BLaER1 treated with 17β-estradiol and CSF1 and Interleukin-3, amounts not matched to agents 10 nM and 100 nM (cell line): ENCODE data around the gene CDC5L.

ENCODE experiments used
- H3K27ac ChIP-seq, 11 experiments: shearing (Covaris generic); formaldehyde crosslinking; 2 replicates each; pipeline ENCODE4 v1.8.1; 2022
- H3K27me3 ChIP-seq, 11 experiments: shearing (Covaris generic); formaldehyde crosslinking; 2 replicates each; pipeline ENCODE4 v1.8.1; 2022
- H3K36me3 ChIP-seq, 11 experiments: shearing (Covaris generic); formaldehyde crosslinking; 2 replicates each; pipeline ENCODE4 v1.8.1; 2022
- H3K4me1 ChIP-seq, 10 experiments: shearing (Covaris generic); formaldehyde crosslinking; 2 replicates each; pipeline ENCODE4 v1.8.1; 2022
- H3K4me2 ChIP-seq, 11 experiments: shearing (Covaris generic); formaldehyde crosslinking; 2 replicates each; pipeline ENCODE4 v1.8.1; 2022
- H3K4me3 ChIP-seq, 10 experiments: shearing (Covaris generic); formaldehyde crosslinking; 2 replicates each; pipeline ENCODE4 v1.8.1; 2022
- H3K9ac ChIP-seq, 11 experiments: shearing (Covaris generic); formaldehyde crosslinking; 2 replicates each; pipeline ENCODE4 v1.8.1; 2022
- H3K9me3 ChIP-seq, 11 experiments: shearing (Covaris generic); formaldehyde crosslinking; replicated peaks in 1 of 11; 2 replicates each; pipeline ENCODE4 v1.8.1; 2022
- H4K20me1 ChIP-seq, 11 experiments: shearing (Covaris generic); formaldehyde crosslinking; 2 replicates each; pipeline ENCODE4 v1.8.1; 2022
- Cebpa-rat ChIP-seq, 11 experiments: shearing (Covaris generic); IDR thresholded peaks; 2 replicates each; pipeline ENCODE4 v1.8.1; 2022

Gene CDC5L

DNA sequence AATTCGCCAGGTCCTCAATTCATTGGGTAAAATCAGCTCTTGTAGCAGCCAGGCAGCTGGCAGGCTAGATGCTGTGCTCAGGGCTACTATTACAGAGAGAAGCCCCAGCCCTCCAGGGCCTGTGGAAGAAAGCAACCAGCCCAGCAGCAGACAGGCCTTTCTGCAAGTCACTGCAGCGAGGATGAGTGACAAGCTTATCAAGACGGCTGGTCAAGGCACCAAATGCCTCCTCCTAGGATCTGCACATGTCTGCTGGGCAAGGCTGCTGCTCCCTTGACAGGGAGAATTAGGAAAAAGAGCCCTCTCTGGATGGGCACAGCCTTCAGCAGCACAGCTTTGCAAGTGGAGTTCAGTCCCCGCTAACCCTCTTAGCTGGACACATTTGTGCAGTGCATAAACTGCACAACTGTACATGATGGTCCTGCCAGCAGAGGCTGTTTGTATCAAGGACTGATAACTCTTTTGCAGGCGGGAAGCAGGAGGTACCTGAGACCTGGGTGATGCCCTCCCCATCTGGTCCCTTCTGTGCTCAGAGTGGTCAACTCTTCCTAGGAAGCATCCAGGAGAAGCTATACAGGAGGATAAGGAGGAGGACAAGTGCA is 89.9 kb downstream of the CDC5L start:
- H3K27ac ChIP-seq: no peak overlapping the region
- no peak overlapping the region for H3K9ac ChIP-seq
- no peak for TF ChIP-seq Cebpa-rat (IDR thresholded peaks at IDR 0.05)
- no peak overlapping the region for H3K4me3 ChIP-seq
- peaks cover 10 to 26% (median 15%) of the 10 kb centered on the region in 10 experiments; a peak in 19 of 20 replicates for H3K4me1 ChIP-seq
- 0 out of 22 replicates have a peak, but pooled peaks cover 0 to 3% (median 0%) of the 10 kb centered on the region in 11 experiments for H3K27me3 ChIP-seq
- H4K20me1 ChIP-seq: no peaks in the 10 kb centered on the region; a peak in 1 of 22 replicates
- no peaks in the 10 kb centered on the region for H3K9me3 ChIP-seq
- no peaks in the 10 kb centered on the region for H3K36me3 ChIP-seq
- H3K4me2 ChIP-seq: peak overlapping the region in 6 of 11 experiments; percentile 4 to 61 (median 27); a peak in 8 of 22 replicates

- no peaks in the 10 kb centered on the region for H3K36me3 ChIP-seq
- H3K4me2 ChIP-seq: peak overlapping the region in 10 of 11 experiments; percentile 4 to 61 (median 27); a peak in 14 of 22 replicates
- no peak overlapping the region for H3K4me3 ChIP-seq
- 0 out of 22 replicates have a peak, but pooled peaks cover 0 to 3% (median 0%) of the 10 kb centered on the region in 11 experiments for H3K27me3 ChIP-seq
- H3K27ac ChIP-seq: no peak overlapping the region
- no peak for TF ChIP-seq Cebpa-rat (IDR thresholded peaks at IDR 0.05)
- no peak overlapping the region for H3K9ac ChIP-seq
- H4K20me1 ChIP-seq: no peaks in the 10 kb centered on the region; a peak in 1 of 22 replicates
- H3K9me3 ChIP-seq: no peaks in the 10 kb centered on the region
- H3K4me1 ChIP-seq: peaks cover 10 to 26% (median 15%) of the 10 kb centered on the region in 10 experiments; a peak in 19 of 20 replicates
Measured at GRCh38 chr6:44478158-44478557, 90.7 kb downstream of the CDC5L start.

DNA sequence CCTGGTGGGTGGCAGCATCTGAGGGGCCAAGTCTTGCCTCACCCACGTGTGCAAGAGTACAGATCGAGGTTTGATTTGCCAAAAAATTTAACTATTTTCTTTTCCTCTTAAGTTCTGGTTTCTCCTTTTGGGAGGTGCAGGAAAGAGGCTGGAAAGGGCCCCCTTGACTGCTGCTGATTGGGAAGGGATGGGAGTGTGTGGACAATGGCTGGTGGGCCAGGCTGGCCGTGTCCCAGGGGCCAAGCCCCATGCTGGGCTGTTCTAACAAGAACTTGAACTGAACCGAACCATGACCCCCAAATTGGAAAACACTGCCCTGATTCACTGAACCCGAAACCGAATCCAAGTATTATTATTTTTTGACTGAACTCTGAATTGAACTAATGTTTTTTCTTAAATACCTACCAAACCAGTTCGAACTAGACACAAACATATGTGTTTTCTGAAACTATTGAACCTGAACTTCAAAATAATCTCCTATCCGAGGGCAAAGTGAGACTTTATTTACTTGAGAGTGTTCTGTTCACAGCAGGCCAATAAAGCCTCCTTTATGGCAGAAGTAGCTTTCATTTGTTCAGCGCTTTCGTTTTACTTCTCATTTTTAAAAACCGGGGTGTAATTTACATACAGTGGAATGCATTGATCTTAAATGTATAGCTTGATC is 91.2 kb downstream of the CDC5L start:
- Histone ChIP-seq H4K20me1 (no peaks in the 10 kb centered on the region; a peak in 1 of 22 replicates), H3K27me3 (0 out of 22 replicates have a peak, but pooled peaks cover 0 to 3% (median 0%) of the 10 kb centered on the region in 11 experiments), H3K9me3 (no peaks in the 10 kb centered on the region), H3K4me1 (peaks cover 10 to 20% (median 15%) of the 10 kb centered on the region in 10 experiments; a peak in 19 of 20 replicates), H3K4me2 (peak overlapping the region in 4 of 11 experiments; percentile 26 to 61 (median 49); a peak in 5 of 22 replicates), H3K27ac (no peak overlapping the region), H3K36me3 (no peaks in the 10 kb centered on the region), H3K9ac (no peak overlapping the region), H3K4me3 (no peak overlapping the region)
- no peak for TF ChIP-seq Cebpa-rat (IDR thresholded peaks at IDR 0.05)

GRCh38 chr6:44480097-44480541 is 92.6 kb downstream of the CDC5L start:
- Histone ChIP-seq H3K36me3 (no peaks in the 10 kb centered on the region), H3K4me1 (peaks cover 10 to 19% (median 15%) of the 10 kb centered on the region in 10 experiments; a peak in 19 of 20 replicates), H3K9me3 (no peaks in the 10 kb centered on the region), H3K9ac (no peak overlapping the region), H3K4me2 (no peak overlapping the region), H4K20me1 (no peaks in the 10 kb centered on the region; a peak in 1 of 22 replicates), H3K27ac (no peak overlapping the region), H3K4me3 (no peak overlapping the region), H3K27me3 (0 out of 22 replicates have a peak, but pooled peaks cover 0 to 3% (median 0%) of the 10 kb centered on the region in 11 experiments)
- TF ChIP-seq Cebpa-rat (IDR thresholded peaks at IDR 0.05): no peak

DNA sequence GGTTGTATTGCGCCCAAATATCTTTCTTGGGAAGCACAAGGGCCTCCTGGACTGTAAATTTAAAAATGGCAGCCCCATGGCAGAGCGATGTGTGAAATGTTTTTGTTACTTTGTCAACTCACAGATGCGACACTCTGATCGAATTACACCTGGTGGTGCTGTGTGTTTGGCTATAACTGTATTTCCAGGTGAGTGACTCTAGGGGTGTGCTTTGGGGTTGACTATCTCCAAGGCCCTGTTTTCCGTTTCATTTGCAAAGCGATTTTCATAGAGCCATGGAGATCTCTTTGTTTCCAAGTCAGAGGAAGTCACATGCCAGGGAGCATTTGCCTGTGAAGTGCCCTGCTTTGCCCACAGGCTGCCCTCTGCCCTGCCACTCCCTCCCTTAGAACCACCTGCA is 93.5 kb downstream of the CDC5L start:
- Histone ChIP-seq H3K9me3 (no peaks in the 10 kb centered on the region), H3K4me2 (no peak overlapping the region), H3K36me3 (no peaks in the 10 kb centered on the region), H3K4me1 (peaks cover 8 to 14% (median 10%) of the 10 kb centered on the region in 10 experiments; a peak in 19 of 20 replicates), H3K9ac (no peak overlapping the region), H3K4me3 (no peak overlapping the region), H4K20me1 (no peaks in the 10 kb centered on the region; a peak in 1 of 22 replicates), H3K27ac (no peak overlapping the region), H3K27me3 (0 out of 22 replicates have a peak, but pooled peaks cover 0 to 3% (median 0%) of the 10 kb centered on the region in 11 experiments)
- TF ChIP-seq Cebpa-rat (IDR thresholded peaks at IDR 0.05): no peak

DNA sequence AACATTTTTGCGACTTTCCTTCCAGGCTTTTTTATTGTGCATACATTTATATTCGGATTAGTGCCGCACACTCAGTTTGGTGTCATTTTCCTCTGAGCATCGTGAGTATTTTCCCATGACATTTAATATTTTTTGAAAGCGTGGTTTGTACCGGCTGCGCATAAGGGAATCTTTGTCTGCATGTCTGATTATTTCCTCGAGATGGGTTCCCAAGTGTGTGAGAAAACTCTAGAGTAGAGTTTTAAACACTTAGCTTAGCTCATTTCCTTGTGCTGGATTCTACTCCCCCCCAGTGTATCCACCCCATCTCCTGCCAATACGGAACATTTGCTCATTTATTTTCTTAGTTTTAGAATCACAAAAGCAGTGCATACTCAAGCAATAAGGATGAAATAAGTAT is 94.3 kb downstream of the CDC5L start:
- TF ChIP-seq Cebpa-rat (IDR thresholded peaks at IDR 0.05): no peak
- Histone ChIP-seq H4K20me1 (no peaks in the 10 kb centered on the region; a peak in 1 of 22 replicates), H3K9me3 (no peaks in the 10 kb centered on the region), H3K36me3 (no peaks in the 10 kb centered on the region), H3K4me3 (no peak overlapping the region), H3K4me1 (peaks cover 7 to 14% (median 10%) of the 10 kb centered on the region in 10 experiments; a peak in 19 of 20 replicates), H3K9ac (no peak overlapping the region), H3K4me2 (no peak overlapping the region), H3K27me3 (no peaks in the 10 kb centered on the region), H3K27ac (no peak overlapping the region)

DNA sequence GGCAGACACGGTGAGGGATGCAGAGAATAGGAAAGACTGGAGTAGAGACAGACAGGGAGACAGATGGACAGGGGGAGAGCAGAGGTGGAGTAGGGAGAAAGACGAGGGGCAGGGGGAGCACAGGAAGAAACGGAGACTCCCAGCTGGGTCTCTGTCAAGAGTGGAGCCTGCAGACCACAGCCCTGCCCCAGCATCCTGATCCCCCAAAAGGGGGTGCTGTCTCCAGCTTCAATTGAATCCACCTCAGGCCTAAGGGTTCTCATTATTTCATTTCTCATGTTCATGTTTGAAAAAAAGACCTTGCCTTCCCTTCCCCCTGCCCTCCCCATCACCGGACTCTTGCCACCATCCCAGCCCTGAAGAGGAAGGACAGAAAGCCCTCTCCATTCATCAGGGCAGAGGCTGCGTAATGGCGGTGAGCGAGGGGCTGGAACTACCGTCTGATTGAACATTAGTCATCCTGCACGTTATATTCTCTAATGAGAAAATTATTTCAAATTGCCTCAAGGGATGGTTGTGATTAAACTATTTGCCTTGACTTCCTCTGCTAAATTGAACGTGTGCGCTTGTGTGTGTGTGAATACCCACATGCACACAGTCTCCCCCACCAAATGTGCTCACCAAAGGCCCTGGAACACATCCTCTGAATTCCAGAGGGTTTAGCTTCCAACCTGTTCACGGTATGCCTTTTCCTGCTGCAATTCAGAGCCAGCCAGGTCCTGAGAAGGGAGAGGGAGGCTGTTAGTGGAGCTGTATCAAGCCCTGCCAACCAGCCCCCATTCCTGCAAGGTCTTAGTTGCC is 98.3 kb downstream of the CDC5L start:
- Histone ChIP-seq H3K9me3 (no peaks in the 10 kb centered on the region), H3K36me3 (no peaks in the 10 kb centered on the region), H3K9ac (no peak overlapping the region), H3K4me3 (no peak overlapping the region), H4K20me1 (no peaks in the 10 kb centered on the region), H3K27ac (no peak overlapping the region), H3K4me1 (0 out of 20 replicates have a peak, but pooled peaks cover 0 to 6% (median 0%) of the 10 kb centered on the region in 10 experiments), H3K4me2 (no peak overlapping the region), H3K27me3 (no peaks in the 10 kb centered on the region)
- no peak for TF ChIP-seq Cebpa-rat (IDR thresholded peaks at IDR 0.05)

- Histone ChIP-seq H3K4me3 (no peak overlapping the region), H4K20me1 (no peaks in the 10 kb centered on the region), H3K9ac (no peak overlapping the region), H3K4me2 (no peak overlapping the region), H3K9me3 (no peaks in the 10 kb centered on the region), H3K27me3 (no peaks in the 10 kb centered on the region), H3K27ac (no peak overlapping the region), H3K4me1 (0 out of 20 replicates have a peak, but pooled peaks cover 0 to 6% (median 0%) of the 10 kb centered on the region in 10 experiments), H3K36me3 (no peaks in the 10 kb centered on the region)
- TF ChIP-seq Cebpa-rat (IDR thresholded peaks at IDR 0.05): no peak
Measured at GRCh38 chr6:44487002-44487401, 99.5 kb downstream of the CDC5L start.
